NCI-H2107 treated with DMSO at 0.1 percent for 48 hours (cell line): ENCODE results near the gene PNPLA7.

ENCODE experiments used
- DNase-seq: peaks from one replicate; lab custom pipeline; 2025; ENCODE audit not compliant: unreplicated experiment; lab: John Stamatoyannopoulos, UW

PNPLA7 gene

DNA sequence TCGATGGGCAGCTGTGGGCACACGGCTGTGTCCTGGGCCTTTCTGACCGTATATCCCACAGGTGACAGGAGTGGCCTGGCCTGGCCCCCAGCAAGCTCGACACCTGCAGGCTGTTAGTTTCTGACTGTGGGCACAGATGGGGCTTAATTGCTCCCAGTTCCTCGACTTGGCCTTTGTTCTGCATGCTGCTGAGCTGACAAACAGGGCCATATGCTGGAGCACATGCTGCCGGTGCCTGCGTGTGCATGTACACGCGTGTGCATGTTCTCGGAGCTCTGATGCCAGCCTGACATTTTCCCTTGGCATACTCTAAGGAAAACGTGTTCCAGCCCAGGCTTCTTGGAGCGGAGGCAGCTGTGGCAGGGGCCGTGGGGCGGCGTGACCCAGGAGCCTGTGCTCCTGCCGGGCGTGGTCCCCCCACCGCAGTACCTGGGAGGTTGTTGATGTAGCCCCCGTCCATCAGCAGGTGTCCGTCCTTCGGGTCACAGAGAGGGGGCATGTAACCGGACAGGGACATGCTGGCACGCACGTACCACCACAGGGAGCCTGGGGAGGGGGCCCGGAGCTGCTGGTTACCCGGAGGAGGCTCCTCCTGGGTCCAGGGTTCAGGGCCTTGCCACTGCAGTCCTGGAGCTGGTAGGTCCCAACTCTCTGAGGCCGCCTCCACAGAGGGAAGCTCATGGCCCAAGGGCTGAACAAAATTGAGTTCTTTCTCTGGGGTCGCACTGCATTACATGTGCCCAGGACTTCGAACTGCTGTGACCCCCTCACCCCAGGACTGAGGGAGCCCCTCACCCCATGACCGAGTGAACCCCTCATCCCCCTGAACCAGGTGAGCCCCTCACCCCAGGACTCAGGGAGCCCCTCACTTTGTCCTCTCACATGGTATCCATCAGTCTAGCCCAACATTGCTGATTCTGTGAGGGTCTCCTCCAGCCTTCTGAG lies 86.9 kb downstream of the PNPLA7 start:
- DNase-seq, result no peak

- no peak for DNase-seq
Observed at GRCh38 chr9:137462396-137462985, 87.7 kb downstream of the PNPLA7 start.

DNA sequence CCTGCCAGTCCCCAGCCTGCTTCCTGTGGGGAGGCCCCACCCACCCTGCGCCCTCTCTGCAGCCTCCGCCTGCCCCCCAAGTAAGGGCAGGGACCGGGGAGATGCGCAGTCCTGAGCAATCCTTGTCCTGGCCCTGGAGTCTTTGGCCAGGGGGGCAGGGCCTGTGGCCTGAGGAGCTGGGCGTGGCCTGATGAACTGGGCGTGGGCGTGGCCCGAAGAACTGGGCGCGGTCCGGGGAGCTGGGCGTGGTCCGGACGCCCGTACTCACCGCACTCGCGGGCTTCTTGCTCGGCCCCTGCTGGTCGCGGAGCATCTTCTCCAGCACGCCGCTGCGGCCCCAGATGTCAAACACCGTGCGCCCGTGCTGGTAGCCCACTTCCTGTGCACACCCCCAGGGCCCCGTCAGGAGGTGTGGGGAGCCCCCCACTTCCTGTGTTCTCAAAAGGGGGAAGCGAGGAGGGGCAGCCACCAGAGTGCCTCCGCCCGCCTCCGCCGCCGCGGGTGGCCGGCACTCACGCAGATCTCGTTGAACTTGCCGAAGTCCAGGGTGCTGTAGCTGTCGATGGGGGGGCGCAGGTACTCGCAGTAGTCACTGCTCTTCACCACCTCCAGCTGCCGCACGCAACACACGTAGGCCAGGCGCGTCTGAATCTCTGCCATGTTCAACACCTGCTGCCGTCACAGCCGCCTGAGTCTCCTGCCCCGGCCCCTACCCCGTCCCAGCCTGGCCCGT lies 88.4 kb downstream of the PNPLA7 start:
- DNase-seq, result no peak

- DNase-seq, result no peak
Observed at GRCh38 chr9:137461316-137461662, 88.9 kb downstream of the PNPLA7 start.

- no peak for DNase-seq
Observed at GRCh38 chr9:137460363-137461315, 89.6 kb downstream of the PNPLA7 start.

DNA sequence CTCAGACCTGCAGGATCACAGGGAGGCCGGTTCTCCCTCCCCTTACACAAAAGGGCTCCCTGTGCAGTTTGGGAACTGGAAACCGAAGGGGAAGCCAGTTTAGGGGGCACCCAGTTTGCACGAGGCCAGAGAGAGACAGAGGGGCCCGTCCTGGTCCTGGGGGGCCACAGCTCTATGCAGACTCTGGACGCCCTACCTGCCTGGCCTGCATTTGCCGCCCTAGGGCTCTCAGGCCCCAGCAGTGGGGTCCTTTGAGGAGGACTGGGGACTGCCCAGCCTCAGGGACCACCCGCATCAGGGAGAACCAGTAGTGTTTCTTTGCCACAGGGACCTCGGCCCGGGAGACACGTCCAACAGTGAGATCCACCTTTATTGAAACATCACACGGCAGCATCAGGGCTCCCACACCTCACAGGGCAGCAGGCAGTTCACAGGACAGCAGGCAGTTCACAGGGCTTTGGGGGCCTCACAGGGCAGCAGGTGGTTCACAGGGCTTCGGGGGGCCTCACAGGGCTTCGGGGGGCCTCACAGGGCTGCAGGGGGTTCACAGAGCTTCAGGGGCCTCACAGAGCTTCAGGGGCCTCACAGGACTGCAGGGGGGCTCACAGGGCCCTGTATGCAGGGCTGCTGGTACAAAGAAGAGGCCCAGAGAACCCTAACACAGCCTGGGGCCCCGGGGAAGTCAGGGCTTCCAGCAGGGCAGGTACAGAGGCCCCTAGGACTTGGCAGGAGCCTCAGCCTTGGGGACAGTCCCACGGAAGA lies 90.4 kb downstream of the PNPLA7 start:
- no peak for DNase-seq

DNA sequence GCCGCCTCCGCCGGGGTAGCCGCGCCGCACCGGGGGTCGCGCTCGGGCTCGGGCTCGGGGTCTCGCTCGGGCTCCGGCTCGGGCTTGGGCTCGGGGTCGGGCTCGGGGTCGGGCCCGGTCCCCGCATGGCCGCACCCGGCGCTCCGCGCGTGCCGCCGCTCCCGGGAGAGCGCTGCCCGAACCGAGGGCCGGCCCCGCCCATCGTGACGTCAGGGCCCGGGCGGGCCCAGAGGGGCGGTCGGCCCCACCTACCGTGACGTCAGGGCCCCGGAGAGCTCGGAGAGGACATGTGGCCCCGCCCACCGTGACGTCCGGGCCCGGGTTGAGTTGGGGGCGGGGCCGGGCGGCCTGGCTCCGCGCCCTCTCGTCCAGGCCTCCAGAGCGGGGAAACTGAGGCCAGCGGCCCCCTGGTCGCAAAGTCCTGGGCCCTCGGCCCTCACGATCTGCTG lies 91.0 kb downstream of the PNPLA7 start, which contains the start of gene NSMF:
NSMF (minus strand) TSS at position 183 of the 449 bp plus-strand sequence. CDS start 232 bp downstream, outside the sequence.
- peak; percentile 75 for DNase-seq

DNA sequence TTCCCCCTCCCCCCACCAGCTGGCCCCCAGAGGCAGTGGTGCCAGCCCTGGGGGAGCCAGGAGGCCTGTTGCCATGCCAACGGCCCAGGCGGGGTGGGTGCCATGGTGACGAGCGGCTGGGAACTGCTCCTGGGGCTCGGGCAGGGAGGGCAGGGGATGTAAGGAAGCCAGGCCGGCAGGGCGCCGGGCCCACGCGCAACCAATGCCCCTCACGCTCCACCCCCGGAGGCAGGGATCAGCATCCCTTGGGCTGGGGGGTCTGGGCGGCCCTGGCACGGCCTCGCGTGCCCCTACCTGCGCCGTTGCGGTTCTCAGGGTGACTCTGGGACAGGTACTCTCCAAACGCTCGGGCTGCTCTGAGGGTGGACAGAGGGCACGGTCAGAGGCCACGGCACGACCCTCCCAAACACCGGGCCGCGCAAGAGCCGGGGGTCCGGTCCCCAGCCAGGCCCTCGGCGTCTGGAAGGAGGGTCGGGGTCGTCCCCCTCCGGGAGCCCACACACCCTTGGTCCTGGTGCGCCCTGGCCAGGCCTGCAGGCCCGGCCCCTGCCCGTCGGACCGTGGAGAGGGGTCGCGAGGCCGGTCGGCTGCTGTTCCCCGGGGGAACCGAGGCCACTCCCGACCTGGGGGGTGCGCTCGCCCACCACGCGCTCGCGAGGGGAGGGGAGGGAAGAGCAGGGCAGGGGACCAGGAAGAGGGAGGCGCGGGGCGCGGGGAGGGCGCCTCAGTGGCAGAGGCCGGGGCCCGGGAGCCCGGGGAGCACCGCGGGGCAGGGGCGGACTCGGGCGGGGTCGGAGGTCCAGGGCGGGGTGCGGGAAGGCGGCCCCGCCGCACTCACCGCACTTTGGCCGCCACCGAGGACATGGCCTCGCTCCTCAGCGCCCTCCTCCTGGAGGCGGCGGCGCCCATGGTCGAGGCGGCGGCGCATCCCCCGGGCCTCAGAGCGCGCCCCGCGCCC lies 91.7 kb downstream of the PNPLA7 start:
- no peak for DNase-seq

- DNase-seq, result no peak
Observed at GRCh38 chr9:137457406-137458193, 92.6 kb downstream of the PNPLA7 start.

DNA sequence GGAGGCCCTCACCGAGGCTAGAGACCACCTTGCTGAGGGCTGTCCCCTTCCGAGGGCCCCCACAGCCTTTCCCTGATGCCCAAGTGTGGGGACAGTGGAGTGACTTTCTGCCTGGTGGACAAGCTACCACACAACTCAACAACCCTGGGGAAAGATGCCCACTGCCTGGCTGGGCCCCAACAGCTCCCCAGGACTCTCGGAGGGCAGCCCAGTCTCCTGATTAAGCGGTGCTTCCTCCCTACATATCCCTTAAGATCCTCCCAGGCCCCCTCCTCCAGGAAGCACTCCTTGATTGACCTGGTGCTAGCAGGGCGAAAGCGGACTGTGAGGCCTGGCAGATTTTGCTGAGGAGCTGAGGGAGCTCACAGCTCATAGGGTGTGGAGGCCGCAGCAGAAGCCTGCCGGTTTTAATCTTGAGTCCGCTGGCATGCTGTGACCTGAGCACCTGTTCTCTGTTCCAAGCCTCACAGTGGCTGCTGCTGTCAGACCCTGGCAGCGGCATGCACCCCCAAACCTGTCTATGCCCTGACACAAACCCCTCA lies 93.3 kb downstream of the PNPLA7 start:
- no peak for DNase-seq

GRCh38 chr9:137456061-137456863 lies 93.9 kb downstream of the PNPLA7 start:
- no peak for DNase-seq

DNA sequence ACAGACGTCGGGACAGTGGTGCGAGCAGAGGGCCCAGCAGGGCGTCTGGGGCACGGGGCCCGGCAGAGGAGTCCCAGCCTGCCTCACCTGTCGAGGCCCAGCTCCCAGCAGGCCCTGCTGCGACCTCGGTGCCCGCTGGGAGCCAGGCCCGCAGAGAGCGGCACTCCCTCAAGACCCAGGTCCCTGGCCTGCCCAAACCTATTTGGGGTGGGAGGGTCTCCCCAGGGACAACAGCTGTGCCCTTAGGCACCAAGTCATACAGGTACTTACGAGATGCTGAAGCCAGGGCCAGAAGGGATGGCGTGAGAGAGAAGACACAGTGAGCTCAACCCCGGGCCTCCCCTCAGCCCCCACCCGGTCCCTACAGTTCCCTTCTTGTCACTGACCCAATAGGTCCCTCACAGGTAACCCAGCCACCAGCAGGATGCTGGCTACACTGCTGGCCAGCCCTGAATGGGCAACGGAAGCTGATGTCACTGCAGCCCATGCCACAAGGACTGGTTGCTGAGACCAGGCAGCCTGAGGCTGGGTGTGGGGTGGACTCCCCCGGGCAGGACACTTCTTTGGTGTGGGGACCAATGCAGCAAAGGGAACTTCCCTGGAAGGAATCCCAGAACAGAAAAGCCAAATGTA lies 94.7 kb downstream of the PNPLA7 start:
- DNase-seq, result no peak

DNA sequence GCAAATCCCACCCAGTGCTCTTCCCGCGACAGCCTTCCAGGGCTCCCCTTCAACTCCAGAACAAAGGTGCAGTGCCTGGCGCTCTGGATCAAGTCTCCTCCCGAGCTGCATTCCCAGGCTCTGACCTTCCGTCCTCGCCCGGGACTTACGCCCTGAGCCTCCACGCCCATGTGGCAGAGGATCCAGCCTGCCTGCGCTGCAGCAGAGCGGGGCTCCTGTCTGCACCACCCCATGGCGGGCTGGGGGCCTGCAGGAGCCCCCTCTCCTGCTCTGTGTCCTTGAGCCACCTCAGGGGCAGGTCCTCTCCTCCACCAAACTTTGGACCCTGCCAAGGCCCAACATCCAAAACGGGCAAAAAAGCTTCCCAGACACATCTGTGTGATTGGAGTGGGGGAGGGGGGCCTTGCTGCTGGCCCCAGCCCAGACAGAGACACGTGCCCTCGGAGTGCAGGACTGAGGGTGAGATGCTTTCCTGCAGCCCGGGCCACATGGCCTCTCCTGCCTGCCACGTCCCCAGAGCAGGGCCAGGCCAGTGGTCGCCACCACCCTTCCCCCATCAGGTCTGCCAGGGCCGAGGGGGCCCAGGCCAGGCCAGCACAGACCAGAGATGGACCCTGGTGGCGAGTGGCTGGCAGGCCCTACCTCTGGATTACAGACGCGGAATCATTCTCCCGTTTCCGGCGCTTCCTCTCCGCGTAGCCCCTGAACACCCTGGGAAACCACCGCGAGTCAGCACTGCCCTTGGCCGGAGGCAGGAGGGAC lies 95.4 kb downstream of the PNPLA7 start:
- DNase-seq, result no peak

GRCh38 chr9:137454145-137454596 lies 96.0 kb downstream of the PNPLA7 start:
- no peak for DNase-seq

DNA sequence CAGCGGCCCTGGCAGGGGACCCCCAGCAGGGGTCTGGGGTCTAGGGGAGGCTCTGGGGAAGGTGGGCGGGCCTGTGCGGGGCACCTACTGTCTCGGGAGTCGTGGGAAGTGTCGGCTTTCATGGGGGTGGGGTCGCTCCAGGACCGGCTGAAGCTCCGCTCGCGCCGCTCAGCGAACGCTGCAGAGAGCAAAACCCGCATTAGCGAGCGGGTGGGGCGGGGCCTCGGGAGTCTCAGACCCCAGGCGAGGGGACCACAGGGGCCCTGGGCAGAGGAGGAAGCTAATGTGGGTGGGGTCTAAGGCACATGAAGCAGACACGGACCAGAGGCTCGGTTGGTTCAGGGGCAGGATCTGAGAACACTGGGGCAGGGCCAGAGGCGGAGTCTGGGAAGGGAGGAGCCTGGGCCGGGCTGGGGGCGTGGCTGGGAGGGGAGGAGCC lies 96.5 kb downstream of the PNPLA7 start:
- DNase-seq, result no peak
